ENCODE data around the gene SH3GL2. TPM values are rescaled to one million over a fixed set of nuclear protein-coding genes. Genes with fewer than 3 reads are reported as not detected.

The SH3GL2 gene
- total and polyA plus RNA-seq, 2 donors (not counting 1 experiment from before 2014, with no cell fraction given), result not detected

- intact Hi-C loops (cut with micrococcal nuclease), result no loop called here
- POLR2A ChIA-PET, result no interaction called here
Measured at GRCh38 chr9:17782430-17783149, 203.7 kb downstream of the SH3GL2 start.

More at GRCh38 chr9:17782430-17783149, 203.7 kb downstream of the SH3GL2 start:
- Histone ChIP-seq H3K27ac (ENCODE audit: low read length in 2 of 2) (no peak overlapping the region), H3K27me3 (replicated peaks in 1 of 4; ENCODE audit: control extremely low read depth in 1 of 4, control insufficient read depth in 3 of 4, insufficient read depth in 4 of 4, low read length in 3 of 4) (no peaks in the 10 kb centered on the region), H4K20me1 (ENCODE audit: control insufficient read depth, insufficient read depth, low read length, poor library complexity, severe bottlenecking) (no peaks in the 10 kb centered on the region), H3K4me1 (ENCODE audit: control insufficient read depth in 2 of 2, insufficient read depth in 2 of 2, low read length in 2 of 2) (no peaks in the 10 kb centered on the region), H3K4me3 (ENCODE audit: control extremely low read depth in 1 of 5, extremely low read depth in 1 of 5, insufficient read depth in 1 of 5, low read depth in 2 of 5, low read length in 4 of 5) (no peak overlapping the region), H3K9me3 (ENCODE audit: control extremely low read depth in 1 of 3, control insufficient read depth in 2 of 3, insufficient read depth in 1 of 3, low read length in 2 of 3) (no peaks in the 10 kb centered on the region), H2AFZ (ENCODE audit: insufficient read depth, low read depth, low read length, poor library complexity, severe bottlenecking) (no peak overlapping the region), H3K4me2 (replicated peaks; ENCODE audit: low read depth, low read length, poor library complexity, severe bottlenecking) (no peak overlapping the region), H3K79me2 (ENCODE audit: control insufficient read depth, insufficient read depth, low read length) (no peaks in the 10 kb centered on the region), H3K9ac (ENCODE audit: low read length) (no peak overlapping the region), H3K36me3 (replicated peaks in 1 of 2; ENCODE audit: control extremely low read depth in 1 of 2, control insufficient read depth in 1 of 2, extremely low read depth in 1 of 2, insufficient read depth in 2 of 2, low read length in 1 of 2) (no peaks in the 10 kb centered on the region)
- H3K27me3 Mint-ChIP-seq, result no peaks in the 10 kb centered on the region
- H3K27ac Mint-ChIP-seq, result no peak overlapping the region
- no peak overlapping the region for H3K4me3 Mint-ChIP-seq
- ATAC-seq (ENCODE audit: low read depth), result no peak
- H3K4me1 Mint-ChIP-seq, result no peaks in the 10 kb centered on the region
- CTCF ChIA-PET, result no interaction called here
- 96% methylated on average over 4 of the region's 6 CpGs for WGBS (ENCODE audit: insufficient coverage)
- no peak for TF ChIP-seq EZH2 (IDR thresholded peaks at IDR 0.05; ENCODE audit: borderline replicate concordance, insufficient read depth, low read depth, low read length, poor library complexity, severe bottlenecking)
- TF ChIP-seq CTCF (IDR thresholded peaks at IDR 0.05), result no peak
- no peak for DNase-seq
- peaks cover 2% of the 10 kb centered on the region for H3K9me3 Mint-ChIP-seq (ENCODE audit: insufficient read depth)
